ENCODE data around the gene HHATL. TPM values are rescaled to one million over a fixed set of nuclear protein-coding genes. Genes with fewer than 3 reads are reported as not detected.

HHATL gene
- total RNA-seq, 2 donors from 2014 or later: not detected

DNA sequence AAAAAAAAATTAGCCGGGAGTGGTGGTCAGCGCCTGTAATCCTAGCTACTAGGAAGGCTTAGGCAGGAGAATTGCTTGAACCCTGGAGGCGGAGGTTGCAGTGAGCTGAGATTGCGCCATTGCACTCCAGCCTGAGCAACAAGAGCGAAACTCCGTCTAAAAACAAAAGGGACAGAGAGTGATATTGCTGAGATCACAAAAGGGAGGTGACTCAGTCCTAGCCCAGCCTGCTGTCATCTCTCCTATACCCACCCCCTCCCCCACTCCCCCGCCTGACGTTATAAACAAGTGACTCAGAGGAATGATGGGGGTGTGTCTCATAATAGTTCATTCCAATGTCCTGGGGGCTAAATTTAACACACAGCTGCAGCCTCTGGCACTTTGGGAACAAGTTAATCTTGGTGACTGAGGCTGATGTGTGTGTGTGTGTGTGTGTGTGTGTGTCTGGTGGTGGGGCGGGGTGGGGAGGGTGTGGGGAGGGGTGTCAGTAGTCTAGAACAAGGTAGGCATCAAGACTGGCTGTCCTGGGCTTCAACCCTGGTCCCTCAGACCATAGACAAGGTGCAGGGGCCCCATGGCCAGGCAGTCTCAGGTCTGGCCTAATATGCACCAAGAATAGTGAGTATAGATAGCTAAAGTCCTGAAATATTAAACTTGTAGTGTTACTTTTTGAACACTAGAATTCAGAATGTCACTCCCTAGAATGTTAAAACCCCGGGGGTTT is 18.6 kb downstream of the HHATL start:
- DNase-seq (ENCODE audit: low spot score in 2 of 2) (peak; percentile 14 to 28), ATAC-seq (peak; percentile 73 to 96)
- H3K36me3 Mint-ChIP-seq: peaks cover under 1 to 2% of the 10 kb centered on the region in 2 donors
- H3K27ac Mint-ChIP-seq: no peak overlapping the region
- H3K9me3 Mint-ChIP-seq: peaks cover 2 to 3% of the 10 kb centered on the region in 2 donors

DNA sequence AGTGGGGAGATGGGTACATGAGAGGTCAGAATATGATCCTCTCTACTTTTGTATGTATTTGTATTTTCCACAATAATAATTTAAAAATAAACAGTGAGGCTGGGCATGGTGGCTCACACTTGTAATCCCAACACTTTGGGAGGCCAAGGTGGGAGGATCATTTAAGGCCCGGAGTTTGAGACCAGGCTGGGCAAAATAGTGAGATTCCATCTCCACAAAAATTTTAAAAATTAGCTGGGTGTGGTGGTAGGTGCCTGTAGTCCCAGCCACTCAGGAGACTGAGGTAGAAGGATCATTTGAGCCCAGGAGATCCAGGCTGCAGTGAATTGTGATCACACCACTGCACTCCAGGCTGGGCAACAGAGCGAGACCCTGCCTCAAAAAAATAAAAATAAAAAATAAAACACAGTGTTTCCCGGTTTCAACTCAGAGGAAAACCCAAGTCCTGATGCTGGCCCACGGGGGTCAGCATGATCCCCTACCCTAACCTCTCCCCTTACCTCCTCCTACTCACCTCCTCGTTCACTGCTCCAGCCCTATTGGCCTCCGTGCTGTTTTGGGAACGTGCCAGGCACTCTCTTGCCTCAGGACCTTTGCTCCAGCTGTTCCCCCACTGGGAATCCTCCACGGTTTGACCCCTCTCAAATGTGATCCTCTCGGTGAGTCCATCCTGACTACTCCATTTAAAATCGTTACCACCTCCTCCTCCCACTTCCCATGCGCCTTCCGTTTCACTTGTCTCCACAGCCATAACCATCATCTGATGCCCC is 20.1 kb downstream of the HHATL start:
- Mint-ChIP-seq H3K36me3 (peaks cover 13 to 17% of the 10 kb centered on the region in 2 donors), H3K9me3 (peaks cover 10 to 18% of the 10 kb centered on the region in 2 donors), H3K27ac (no peak overlapping the region)
- DNase-seq (ENCODE audit: low spot score in 2 of 2) (no peak), ATAC-seq (no peak)

DNA sequence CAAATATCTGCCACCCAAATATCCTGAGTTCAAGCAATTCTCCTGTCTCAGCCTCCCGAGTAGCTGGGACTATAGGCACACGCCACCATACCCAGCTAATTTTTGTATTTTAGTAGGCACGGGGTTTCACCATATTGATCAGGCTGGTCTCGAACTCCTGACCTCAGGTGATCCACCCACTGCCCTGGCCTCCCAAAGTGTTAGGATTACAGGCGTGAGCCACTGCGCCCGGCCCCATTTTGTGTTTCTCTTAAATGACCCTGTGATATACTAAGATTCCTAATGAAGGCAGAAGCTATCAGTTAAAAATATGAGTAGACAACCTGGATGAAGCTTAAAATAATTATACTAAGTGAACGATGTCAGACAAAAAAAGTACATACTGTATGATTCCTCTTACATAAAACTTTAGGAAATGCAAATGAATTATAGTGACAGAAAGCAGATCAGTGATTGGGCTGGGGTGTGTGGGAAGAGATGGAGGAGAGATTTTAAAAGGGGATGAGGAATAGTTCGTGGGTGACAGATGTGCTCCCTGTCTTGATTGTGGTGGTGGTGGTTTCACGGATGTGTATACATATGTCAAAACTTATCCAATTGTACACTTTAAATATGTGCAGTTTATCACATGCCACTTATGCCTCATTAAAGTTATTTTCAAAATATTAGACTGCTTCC is 21.1 kb downstream of the HHATL start:
- no peak overlapping the region for H3K27ac Mint-ChIP-seq
- H3K36me3 Mint-ChIP-seq: peaks cover 17 to 18% of the 10 kb centered on the region in 2 donors
- no peak for DNase-seq (ENCODE audit: low spot score in 2 of 2)
- ATAC-seq: no peak
- peaks cover 19 to 20% of the 10 kb centered on the region in 2 donors for H3K9me3 Mint-ChIP-seq

DNA sequence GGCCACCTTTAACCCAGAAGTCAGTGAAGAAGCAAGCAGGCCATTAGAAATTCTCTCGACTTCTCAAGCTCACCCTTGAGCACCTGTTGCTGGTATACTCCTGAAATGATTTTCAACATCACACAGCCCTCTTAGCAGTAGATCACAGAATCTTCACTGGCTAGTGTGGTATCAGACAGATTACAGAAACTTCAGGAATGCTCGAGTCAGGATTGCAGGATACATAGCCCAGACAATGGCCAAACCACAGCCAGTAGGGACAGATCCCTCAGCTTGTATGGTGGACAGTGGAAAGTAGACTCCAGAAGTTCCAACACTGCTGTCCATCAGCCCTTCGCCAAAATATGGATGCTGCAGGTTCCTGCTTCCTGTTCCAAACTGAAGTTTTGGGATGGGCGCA is 21.8 kb downstream of the HHATL start:
- Mint-ChIP-seq H3K9me3 (peaks cover 19 to 24% of the 10 kb centered on the region in 2 donors), H3K36me3 (peaks cover 17 to 18% of the 10 kb centered on the region in 2 donors), H3K27ac (no peak overlapping the region)
- ATAC-seq (no peak), DNase-seq (ENCODE audit: low spot score in 2 of 2) (no peak)

DNA sequence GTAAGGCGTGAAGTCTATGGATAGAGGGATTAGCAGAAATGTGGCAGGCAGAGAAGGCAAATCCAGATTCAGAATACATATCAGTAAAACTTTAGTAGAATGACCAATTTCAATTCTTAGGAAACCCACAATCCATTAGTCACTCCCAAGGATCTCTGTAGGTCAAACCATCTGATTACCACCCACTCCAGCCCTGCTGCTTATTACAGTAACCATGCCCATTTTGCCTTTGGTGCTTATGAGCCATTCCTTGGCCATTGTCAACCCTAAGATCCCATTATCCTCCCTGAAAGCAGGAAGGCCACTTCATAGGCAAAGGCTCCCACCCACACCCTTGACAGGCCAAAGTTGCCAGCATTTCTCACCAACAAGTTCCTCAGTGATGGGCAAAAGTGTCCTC is 22.3 kb downstream of the HHATL start:
- DNase-seq (ENCODE audit: low spot score in 2 of 2) (no peak), ATAC-seq (peak in 1 of 2 donors; percentile 64)
- peaks cover 19 to 24% of the 10 kb centered on the region in 2 donors for H3K9me3 Mint-ChIP-seq
- peaks cover 17 to 18% of the 10 kb centered on the region in 2 donors for H3K36me3 Mint-ChIP-seq
- H3K27ac Mint-ChIP-seq: no peak overlapping the region

DNA sequence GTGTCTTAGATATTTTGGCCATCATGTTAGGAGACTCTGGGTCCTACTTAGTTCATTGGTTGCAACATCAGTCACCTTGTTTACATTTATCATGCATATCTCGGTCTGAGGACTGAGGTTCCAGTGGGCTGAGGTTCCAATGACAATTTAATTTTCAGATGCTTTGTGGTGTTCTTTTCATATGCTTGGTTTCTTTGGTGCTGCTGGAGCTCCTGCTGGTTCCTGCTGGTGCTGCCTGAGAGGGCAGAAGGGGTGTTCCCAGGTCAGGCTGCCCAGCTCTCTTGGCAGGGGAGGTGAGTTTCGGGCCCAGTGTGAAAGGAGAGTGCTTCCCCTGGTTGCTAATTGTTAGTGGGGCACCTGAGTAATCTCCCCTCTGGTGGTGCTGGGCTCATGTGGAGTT is 24.2 kb downstream of the HHATL start:
- Mint-ChIP-seq H3K27ac (peak overlapping the region in 1 of 2 donors; percentile 6), H3K9me3 (peaks cover 19 to 24% of the 10 kb centered on the region in 2 donors), H3K36me3 (peaks cover 17 to 18% of the 10 kb centered on the region in 2 donors)
- ATAC-seq (peak in 1 of 2 donors; percentile 43), DNase-seq (ENCODE audit: low spot score in 2 of 2) (no peak)

DNA sequence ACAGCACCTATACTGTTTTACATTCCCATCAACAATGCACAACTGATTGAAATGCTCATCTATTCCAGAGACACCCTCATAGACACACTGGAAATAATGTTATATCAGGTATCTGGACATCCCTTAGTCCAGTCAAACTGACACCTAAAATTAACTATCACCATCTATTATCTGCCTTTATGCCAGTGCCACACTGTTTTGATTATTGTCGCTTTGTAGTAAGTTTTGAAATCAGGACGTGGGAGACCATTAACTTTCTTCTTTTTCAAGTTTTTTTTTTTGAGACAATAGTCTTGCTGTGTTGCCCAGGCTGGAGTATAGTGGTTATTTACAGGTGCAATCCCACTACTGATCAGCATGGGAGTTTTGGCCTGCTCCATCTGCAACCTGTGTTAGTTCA is 26.7 kb downstream of the HHATL start:
- H3K36me3 Mint-ChIP-seq: peaks cover 17 to 18% of the 10 kb centered on the region in 2 donors
- no peak for DNase-seq (ENCODE audit: low spot score in 2 of 2)
- H3K9me3 Mint-ChIP-seq: peaks cover 19 to 24% of the 10 kb centered on the region in 2 donors
- no peak overlapping the region for H3K27ac Mint-ChIP-seq
- no peak for ATAC-seq

DNA sequence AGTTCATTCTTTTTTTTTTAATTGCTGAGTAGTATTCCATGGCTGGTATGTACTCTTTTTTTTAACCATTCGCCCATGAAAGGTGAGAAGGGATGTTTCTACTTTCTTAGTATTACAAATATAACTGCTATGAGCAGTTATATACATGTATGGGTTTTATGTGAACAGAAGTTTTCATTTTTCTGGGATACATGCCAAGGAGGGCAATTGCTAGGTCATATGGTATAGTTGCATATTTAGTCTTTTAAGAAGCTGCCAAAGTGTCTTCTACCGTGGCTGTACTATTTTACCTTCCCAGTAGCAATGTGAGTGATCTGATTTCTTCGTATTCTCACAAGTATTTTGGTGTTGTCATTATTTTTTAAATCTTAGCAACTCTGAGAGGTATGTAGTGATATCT is 28.5 kb downstream of the HHATL start:
- Mint-ChIP-seq H3K9me3 (peaks cover 18 to 24% of the 10 kb centered on the region in 2 donors), H3K27ac (no peak overlapping the region), H3K36me3 (peaks cover 17% of the 10 kb centered on the region in 2 donors)
- DNase-seq (ENCODE audit: low spot score in 2 of 2) (no peak), ATAC-seq (no peak)

DNA sequence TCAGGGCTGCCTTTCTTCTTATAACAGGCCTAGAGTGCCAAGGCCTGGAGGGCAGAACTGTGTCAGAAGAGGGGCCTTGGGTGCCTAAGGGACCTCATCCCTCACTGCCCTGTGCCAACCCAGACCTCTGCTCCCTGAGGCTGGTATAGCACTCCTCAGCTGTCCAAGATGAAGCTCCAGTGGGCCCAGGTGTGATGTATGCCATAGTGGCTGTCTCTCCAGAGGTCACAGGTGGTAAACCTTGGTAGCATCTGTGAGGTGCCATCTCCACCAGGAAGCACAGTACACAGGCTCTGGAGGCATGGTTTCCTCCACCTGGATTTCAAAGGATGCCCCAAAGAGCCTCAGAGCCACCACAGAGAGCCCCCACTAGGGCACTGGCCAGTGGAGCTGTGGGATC is 29.5 kb downstream of the HHATL start:
- DNase-seq (ENCODE audit: low spot score in 2 of 2) (no peak), ATAC-seq (no peak)
- Mint-ChIP-seq H3K9me3 (peaks cover 7 to 20% of the 10 kb centered on the region in 2 donors), H3K27ac (no peak overlapping the region), H3K36me3 (peaks cover 8 to 12% of the 10 kb centered on the region in 2 donors)

DNA sequence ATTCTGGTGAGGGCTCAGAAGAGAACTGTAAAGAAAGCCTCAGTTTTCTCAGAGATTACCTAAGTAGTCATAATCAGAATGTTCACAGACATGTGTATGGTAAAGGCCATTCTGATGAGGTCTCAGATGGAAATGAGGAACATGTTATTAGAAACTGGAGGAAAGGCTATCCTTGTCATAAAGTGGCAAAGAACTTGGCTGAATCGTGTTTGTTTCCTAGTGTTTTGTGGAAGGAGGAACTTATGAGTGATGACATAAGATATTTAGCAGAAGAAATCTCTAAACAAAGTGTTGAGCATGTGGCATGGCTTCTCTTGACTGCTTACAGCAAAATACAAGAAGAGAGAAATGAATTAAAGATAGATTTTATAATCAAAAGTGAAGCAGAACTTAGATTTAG is 30.1 kb downstream of the HHATL start:
- no peak for DNase-seq (ENCODE audit: low spot score in 2 of 2)
- Mint-ChIP-seq H3K9me3 (peaks cover 1 to 15% of the 10 kb centered on the region in 2 donors), H3K36me3 (peaks cover 4 to 6% of the 10 kb centered on the region in 2 donors), H3K27ac (no peak overlapping the region)
- no peak for ATAC-seq

DNA sequence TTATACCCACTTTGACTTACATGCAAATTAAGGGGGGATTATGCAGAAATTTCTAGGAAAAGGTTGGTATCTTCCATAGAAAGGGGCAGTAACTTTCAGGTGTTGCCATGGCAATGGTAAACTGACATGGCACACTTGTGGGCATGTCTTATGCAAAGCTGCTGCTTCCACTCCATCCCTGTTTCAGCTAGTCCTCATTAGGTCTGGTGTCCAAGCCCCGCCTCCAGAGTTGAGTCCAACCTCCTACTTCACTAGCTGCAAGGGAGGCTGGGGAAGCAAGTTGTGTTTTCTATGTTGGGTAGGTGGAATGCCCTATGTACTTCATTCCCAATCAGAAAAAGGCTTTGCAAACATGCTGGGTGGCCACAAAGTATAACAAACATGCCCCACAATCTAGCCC is 31.9 kb downstream of the HHATL start:
- ATAC-seq (no peak), DNase-seq (ENCODE audit: low spot score in 2 of 2) (no peak)
- H3K27ac Mint-ChIP-seq: no peak overlapping the region
- H3K36me3 Mint-ChIP-seq: peaks cover 0 to 5% of the 10 kb centered on the region in 2 donors
- no peaks in the 10 kb centered on the region for H3K9me3 Mint-ChIP-seq

DNA sequence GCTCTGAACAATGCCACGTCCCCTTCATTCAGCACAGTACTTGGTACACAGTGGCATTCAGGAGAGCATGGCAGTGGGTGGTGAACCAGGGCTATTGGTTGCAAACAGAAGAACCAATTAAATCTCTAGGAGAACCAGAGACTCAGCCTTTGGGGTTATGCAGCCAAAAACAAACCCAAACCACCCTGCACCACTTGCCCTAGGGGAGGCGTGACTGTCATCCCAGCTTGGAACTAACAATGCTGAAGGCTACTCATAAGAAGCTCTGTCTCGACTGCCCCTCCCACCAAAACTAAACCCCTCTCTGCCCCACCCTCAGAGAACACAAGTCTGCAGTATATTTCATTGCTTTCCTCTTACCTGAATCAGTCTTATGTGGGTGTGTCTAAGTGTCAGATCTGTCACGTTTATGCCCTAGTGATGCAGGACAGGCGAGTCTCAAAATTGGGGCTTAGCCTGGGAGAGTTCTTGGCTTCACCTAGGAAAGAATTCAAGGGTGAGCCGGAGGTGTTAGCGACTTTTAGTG is 32.5 kb downstream of the HHATL start:
- peak in 1 of 2 donors; percentile 26 for DNase-seq (ENCODE audit: low spot score in 2 of 2)
- Mint-ChIP-seq H3K9me3 (no peaks in the 10 kb centered on the region), H3K27ac (no peak overlapping the region), H3K36me3 (peaks cover 0 to 5% of the 10 kb centered on the region in 2 donors)
- no peak for ATAC-seq

DNA sequence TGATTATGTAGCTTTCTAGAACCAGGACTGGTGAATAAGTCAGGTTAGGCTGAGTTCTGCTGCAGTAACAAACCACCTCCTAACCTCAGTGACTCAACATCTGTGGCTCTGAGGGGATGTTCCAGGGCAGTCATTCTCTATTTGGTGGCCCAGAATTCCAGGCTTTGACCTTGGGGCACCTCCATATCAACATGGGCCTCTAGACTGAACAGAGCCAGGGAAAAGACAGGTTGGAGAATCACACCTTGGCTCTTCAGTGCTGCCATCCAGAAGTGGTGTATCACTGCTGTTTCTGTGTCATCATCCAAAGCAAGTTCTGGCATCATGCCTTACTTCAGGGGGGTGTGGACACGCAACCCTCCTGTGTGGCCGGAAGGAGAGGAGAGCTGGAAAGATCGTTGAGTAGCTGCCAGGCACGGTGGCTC is 33.8 kb downstream of the HHATL start:
- no peak for ATAC-seq
- H3K27ac Mint-ChIP-seq: no peak overlapping the region

DNA sequence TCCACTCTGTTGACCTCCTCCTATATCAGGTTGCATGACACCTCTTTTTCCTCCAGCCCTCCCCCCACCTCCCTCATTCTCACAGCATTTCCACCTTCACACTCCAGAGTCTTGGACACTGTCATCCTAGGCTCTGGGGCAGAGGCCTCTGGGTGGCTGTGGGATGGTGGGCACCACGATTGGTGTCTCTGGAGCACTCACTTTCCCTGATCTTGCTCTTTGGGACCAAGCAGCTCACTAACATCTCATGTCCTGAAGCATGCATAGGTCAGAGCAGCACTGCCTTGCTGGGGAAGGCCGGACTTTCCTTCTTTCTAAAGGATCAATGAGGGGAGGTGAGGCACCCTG is 34.2 kb downstream of the HHATL start:
- Mint-ChIP-seq H3K36me3 (peaks cover 0 to 5% of the 10 kb centered on the region in 2 donors), H3K9me3 (no peaks in the 10 kb centered on the region), H3K27ac (no peak overlapping the region)
- ATAC-seq: no peak
- DNase-seq (ENCODE audit: low spot score in 2 of 2): peak in 1 of 2 donors; percentile 34

More for the DNA sequence above, 33.8 kb downstream of the HHATL start:
- Mint-ChIP-seq H3K36me3 (peaks cover 0 to 5% of the 10 kb centered on the region in 2 donors), H3K9me3 (no peaks in the 10 kb centered on the region)
- peak in 1 of 2 donors; percentile 18 for DNase-seq (ENCODE audit: low spot score in 2 of 2)

DNA sequence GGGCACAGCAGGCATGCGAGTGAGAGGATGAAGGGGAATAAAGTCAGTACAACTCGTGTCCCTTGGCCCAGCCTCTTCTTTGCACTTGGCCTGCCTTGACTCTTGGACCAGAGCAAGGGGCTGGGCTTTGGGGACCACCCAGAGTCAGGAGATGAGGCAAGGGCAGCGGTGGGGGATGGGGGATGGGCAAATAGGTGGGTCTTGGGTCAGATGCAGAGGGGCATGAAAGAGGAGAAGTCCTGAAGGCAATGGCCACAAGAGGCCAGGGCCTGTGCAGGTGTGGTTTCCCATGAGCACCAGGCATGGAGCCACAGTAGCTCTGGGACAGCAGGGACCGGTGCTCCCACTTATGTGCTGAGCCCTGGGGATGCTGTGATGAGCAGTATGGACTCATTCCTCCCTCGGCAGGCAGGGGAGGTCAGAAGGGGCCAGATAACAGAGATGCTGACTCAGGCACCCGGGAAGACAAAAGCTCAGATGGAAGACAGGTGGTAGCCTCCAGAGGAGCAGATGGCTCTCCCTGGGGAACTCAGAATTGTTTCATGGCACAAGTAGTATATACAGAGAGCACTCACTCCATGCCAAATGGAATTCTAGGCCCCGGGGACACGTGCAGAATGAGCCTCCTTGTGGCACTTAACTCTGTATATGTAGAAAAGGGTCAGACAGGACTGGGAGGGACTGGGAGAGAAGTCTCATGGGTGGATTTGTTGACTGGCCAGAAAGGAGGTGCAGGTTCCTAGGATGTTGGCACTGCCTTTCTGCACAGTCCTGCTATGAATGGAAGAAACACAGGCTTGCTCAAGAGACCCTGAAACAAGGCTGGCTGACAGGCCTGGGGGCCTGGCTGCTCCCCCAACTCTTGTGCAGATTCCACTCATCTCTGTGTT is 34.8 kb downstream of the HHATL start:
- Mint-ChIP-seq H3K36me3 (peaks cover 0 to 5% of the 10 kb centered on the region in 2 donors), H3K9me3 (no peaks in the 10 kb centered on the region), H3K27ac (no peak overlapping the region)
- no peak for ATAC-seq
- no peak for DNase-seq (ENCODE audit: low spot score in 2 of 2)

DNA sequence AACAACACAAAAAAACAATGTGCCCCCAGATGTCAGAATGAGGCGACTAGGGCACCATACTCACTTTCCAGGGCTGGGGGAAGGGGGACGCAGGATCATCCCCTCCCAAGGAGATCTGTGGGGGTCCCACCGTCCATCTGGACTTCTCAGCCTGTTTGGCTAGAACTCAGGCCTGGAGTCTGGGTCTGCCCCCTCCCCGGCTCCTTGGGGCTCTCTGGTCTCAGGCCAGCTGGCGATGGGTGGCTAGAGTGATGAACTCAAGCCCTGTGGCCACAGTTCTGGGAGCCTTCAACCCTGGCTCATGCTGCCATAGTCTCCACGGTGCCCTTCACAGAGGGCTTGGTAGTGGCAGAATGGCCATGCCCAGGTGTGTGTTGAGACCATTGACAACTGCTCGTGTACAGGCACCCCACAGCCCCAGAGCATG is 35.5 kb downstream of the HHATL start:
- DNase-seq (ENCODE audit: low spot score in 2 of 2) (peak in 1 of 2 donors; percentile 53), ATAC-seq (no peak)
- peaks cover 0 to 5% of the 10 kb centered on the region in 2 donors for H3K36me3 Mint-ChIP-seq
- no peak overlapping the region for H3K27ac Mint-ChIP-seq
- no peaks in the 10 kb centered on the region for H3K9me3 Mint-ChIP-seq

Data from activated naive CD4-positive, alpha-beta T cell treated with anti-CD3 and anti-CD28 coated beads, Interleukin-2, amount 50 U/mL, for 72 hours (primary cell).